Measurements from ENCODE around the gene SFI1. TPM values are rescaled to one million over a fixed set of nuclear protein-coding genes. Genes with fewer than 3 reads are reported as not detected.

The SFI1 gene
- total RNA-seq, 3 donors from 2014 or later (not counting 1 experiment from before 2014, with no cell fraction given), result 208 to 225 (median 217) TPM

DNA sequence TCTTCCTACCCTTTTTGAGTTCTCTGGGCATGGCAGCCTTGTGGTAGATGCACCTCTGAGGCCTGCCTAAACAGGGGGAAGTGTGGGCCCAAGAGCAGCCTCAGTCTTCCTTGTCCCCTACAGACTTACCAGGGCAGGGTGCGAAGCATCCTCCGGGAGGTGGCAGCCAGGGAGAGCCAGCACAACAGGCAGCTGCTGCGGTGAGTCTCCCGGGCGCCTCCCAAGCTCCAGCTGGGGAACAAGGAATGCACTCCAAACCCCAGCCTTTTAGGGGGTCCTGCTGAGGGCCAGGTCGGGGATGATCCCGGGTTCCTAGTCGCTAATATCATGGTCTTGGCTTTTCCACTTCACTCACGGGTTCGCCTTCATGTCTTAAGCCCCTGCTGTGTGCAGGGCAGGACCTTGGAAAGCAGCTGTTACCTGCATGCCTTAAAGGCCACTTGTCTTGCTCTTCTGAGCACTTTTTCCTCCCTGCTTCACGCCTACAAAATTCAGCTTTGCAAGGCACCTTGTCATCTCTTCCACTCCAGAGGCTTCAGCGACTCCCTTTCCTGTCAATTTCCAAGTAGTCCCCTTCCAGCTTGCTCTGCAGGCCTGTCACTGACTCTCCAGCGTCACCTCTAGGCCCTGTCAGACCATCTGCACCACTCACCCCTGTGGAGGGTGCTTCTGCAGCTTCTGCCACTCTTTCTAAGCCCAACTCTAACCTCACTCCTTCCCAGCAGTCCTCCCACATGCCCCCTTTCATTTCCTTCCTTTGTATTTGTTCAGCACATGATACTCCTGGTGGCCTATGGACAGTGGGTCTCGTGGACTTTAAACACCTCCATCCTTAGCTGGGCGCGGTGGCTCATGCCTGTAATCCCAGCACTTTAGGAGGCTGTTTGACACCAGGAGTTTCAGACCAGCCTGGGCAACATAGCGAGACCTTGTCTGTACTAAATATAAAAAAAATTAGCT, 108.7 kb downstream of the SFI1 start:
- DNase-seq (no peak), ATAC-seq (no peak)
- 88% methylated on average over 17 of the region's 17 CpGs for WGBS (ENCODE audit: insufficient coverage)
- H3K27me3 Mint-ChIP-seq (ENCODE audit: low read depth in 2 of 2), result no peaks in the 10 kb centered on the region
- H3K36me3 Mint-ChIP-seq, result no peaks in the 10 kb centered on the region
- TF ChIP-seq, protein P1, sequence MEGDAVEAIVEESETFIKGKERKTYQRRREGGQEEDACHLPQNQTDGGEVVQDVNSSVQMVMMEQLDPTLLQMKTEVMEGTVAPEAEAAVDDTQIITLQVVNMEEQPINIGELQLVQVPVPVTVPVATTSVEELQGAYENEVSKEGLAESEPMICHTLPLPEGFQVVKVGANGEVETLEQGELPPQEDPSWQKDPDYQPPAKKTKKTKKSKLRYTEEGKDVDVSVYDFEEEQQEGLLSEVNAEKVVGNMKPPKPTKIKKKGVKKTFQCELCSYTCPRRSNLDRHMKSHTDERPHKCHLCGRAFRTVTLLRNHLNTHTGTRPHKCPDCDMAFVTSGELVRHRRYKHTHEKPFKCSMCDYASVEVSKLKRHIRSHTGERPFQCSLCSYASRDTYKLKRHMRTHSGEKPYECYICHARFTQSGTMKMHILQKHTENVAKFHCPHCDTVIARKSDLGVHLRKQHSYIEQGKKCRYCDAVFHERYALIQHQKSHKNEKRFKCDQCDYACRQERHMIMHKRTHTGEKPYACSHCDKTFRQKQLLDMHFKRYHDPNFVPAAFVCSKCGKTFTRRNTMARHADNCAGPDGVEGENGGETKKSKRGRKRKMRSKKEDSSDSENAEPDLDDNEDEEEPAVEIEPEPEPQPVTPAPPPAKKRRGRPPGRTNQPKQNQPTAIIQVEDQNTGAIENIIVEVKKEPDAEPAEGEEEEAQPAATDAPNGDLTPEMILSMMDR (IDR thresholded peaks at IDR 0.05), result no peak
- peak overlapping the region; percentile 39 to 47 for H3K27ac Mint-ChIP-seq
- H3K27me3 ChIP-seq (ENCODE audit: control insufficient read depth, insufficient read depth, low read length), result no peaks in the 10 kb centered on the region
- H3K4me1 ChIP-seq (ENCODE audit: control insufficient read depth, insufficient read depth, low read length), result no peaks in the 10 kb centered on the region
- H3K4me3 Mint-ChIP-seq, result no peak overlapping the region
- intact Hi-C loops (cut with micrococcal nuclease), result no loop called here
- H3K9me3 ChIP-seq (ENCODE audit: control insufficient read depth, insufficient read depth, low read length), result no peaks in the 10 kb centered on the region
- peaks cover 46% of the 10 kb centered on the region for H3K36me3 ChIP-seq (ENCODE audit: control insufficient read depth, insufficient read depth, low read length)
- H3K27ac ChIP-seq (ENCODE audit: low read length), result no peak overlapping the region
- peaks cover 0 to 12% of the 10 kb centered on the region in 2 donors for H3K4me1 Mint-ChIP-seq
- no peak overlapping the region for H3K4me3 ChIP-seq (ENCODE audit: low read length)
- H3K9me3 Mint-ChIP-seq, result no peaks in the 10 kb centered on the region

DNA sequence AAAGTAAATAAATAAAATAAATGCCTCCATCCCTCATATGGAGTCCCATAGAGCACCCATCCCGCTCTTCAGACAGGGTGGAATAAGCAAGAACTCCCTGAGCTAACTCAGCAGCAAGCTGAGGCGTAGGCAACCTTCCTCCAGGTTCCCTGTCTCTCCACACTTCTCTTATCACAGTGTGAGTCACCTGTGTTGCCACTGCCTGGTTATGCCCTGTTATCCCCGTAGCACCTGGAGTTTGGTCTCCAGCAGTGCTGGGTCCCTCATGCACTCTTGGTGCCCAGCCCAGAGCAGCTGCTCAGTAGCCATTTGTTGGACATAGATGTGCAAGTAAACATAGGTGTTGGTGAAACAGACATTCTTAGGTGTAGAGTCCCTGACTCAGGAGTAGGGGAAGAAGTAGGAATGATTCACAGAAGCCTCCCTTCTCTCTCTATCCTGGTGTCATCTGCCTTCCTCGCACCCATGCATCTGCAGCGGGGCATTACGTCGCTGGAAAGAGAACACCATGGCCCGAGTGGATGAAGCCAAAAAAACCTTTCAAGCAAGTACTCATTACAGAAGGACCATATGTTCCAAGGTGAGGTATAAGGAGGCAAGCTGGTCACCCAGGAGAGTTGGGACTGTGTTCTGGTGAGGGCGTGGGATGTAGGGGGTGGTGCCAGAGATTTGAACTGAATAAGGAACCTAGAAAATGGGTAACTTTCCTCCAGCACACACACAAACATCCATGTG, 109.7 kb downstream of the SFI1 start:
- over 99% methylated on average over 8 of the region's 9 CpGs for WGBS (ENCODE audit: insufficient coverage)

DNA sequence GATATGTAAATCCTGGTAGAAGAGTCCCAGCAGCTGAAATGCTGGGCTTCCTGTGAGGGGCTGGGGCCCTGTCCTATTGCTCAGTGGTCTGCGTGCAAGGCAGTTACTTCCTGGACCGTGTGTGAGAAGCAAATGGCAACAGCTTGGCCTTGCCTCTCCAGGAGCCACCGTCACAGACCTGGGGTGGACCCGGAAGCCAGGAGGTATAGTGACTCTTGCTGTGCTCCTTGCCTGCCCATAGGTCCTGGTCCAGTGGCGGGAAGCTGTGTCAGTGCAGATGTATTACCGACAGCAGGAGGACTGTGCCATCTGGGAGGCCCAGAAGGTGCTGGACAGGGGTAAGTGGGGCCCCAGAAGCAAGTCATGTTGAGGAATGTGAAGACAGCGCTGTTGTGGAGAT, 111.4 kb downstream of the SFI1 start:
- Mint-ChIP-seq H3K27ac (no peak overlapping the region), H3K36me3 (no peaks in the 10 kb centered on the region), H3K9me3 (no peaks in the 10 kb centered on the region), H3K4me1 (peaks cover 0 to 6% of the 10 kb centered on the region in 2 donors), H3K4me3 (no peak overlapping the region), H3K27me3 (ENCODE audit: low read depth in 2 of 2) (no peaks in the 10 kb centered on the region)
- DNase-seq, result no peak
- Histone ChIP-seq H3K27ac (ENCODE audit: low read length) (no peak overlapping the region), H3K4me1 (ENCODE audit: control insufficient read depth, insufficient read depth, low read length) (no peaks in the 10 kb centered on the region), H3K9me3 (ENCODE audit: control insufficient read depth, insufficient read depth, low read length) (no peaks in the 10 kb centered on the region), H3K4me3 (ENCODE audit: low read length) (no peak overlapping the region), H3K27me3 (ENCODE audit: control insufficient read depth, insufficient read depth, low read length) (no peaks in the 10 kb centered on the region), H3K36me3 (ENCODE audit: control insufficient read depth, insufficient read depth, low read length) (peaks cover 53% of the 10 kb centered on the region)
- WGBS (ENCODE audit: insufficient coverage), result 98% methylated on average over 7 of the region's 7 CpGs
- ATAC-seq, result no peak
- TF ChIP-seq, protein P1 (IDR thresholded peaks at IDR 0.05), result no peak
- intact Hi-C loops (cut with micrococcal nuclease), result no loop called here

More for the DNA sequence above, 109.7 kb downstream of the SFI1 start:
- Mint-ChIP-seq H3K27ac (no peak overlapping the region), H3K4me1 (peaks cover 0 to 6% of the 10 kb centered on the region in 2 donors), H3K4me3 (no peak overlapping the region), H3K27me3 (ENCODE audit: low read depth in 2 of 2) (no peaks in the 10 kb centered on the region), H3K36me3 (no peaks in the 10 kb centered on the region), H3K9me3 (no peaks in the 10 kb centered on the region)
- Histone ChIP-seq H3K4me3 (ENCODE audit: low read length) (no peak overlapping the region), H3K27ac (ENCODE audit: low read length) (no peak overlapping the region), H3K36me3 (ENCODE audit: control insufficient read depth, insufficient read depth, low read length) (peaks cover 54% of the 10 kb centered on the region), H3K9me3 (ENCODE audit: control insufficient read depth, insufficient read depth, low read length) (no peaks in the 10 kb centered on the region), H3K27me3 (ENCODE audit: control insufficient read depth, insufficient read depth, low read length) (no peaks in the 10 kb centered on the region), H3K4me1 (ENCODE audit: control insufficient read depth, insufficient read depth, low read length) (no peaks in the 10 kb centered on the region)
- ATAC-seq (no peak), DNase-seq (no peak)
- intact Hi-C loops (cut with micrococcal nuclease), result no loop called here
- TF ChIP-seq, protein P1 (IDR thresholded peaks at IDR 0.05), result no peak

Measured in natural killer cell (primary cell).